Endothelial cell of umbilical vein (primary cell): ENCODE results near the gene KPTN. TPM values are rescaled to one million over a fixed set of nuclear protein-coding genes. Genes with fewer than 3 reads are reported as not detected.

Experiments
- BruUV-seq: library from RNA; stranded (reverse); fragments of 400-500 nt; replicated peaks from 2 replicates; lab custom pipeline; 2021; lab: Mats Ljungman, UMichigan
- CTCF ChIA-PET: fragments of 300-600, 350-600 bp; sonication (Branson Sonifier 250); formaldehyde crosslinking; loops from one replicate; lab custom pipeline; 2021; ENCODE audit warnings: antibody characterized with exemption, inconsistent platforms; lab: Charles Lee
- POLR2A ChIA-PET: fragments of 300-600, 350-600 bp; sonication (Branson Sonifier 250); formaldehyde crosslinking; loops from one replicate; lab custom pipeline; 2021; ENCODE audit warnings: antibody characterized with exemption, inconsistent platforms; lab: Charles Lee
- DNase-seq: peaks from one replicate; pipeline ENCODE4 v3.0.0-alpha.2; 2011; ENCODE audit warnings: low read depth, low spot score
- FAIRE-seq: peaks from 2 replicates; lab custom pipeline; 2011; peaks lifted over from hg19 to GRCh38; lab: Jason Lieb, UNC
- H2AFZ ChIP-seq: 2 replicates; pipeline ENCODE4 v1.6.0; 2012; ENCODE audit warnings: low read depth, low read length, control low read depth, inconsistent platforms
- H3K27ac ChIP-seq: 2 replicates; pipeline ENCODE4 v1.5.1; 2011; ENCODE audit warnings: low read depth, mild to moderate bottlenecking, control low read depth, low read length, moderate library complexity; ENCODE audit not compliant: insufficient read depth
- H3K27me3 ChIP-seq, 2 experiments: 2 replicates each; pipeline versions ENCODE4 v1.6.0 to v1.6.1; 2011; ENCODE audit warnings: low read length in 2 of 2, mixed read lengths in 1 of 2; ENCODE audit not compliant: control insufficient read depth in 2 of 2, insufficient read depth in 2 of 2
- H3K36me3 ChIP-seq, 2 experiments: 2 replicates in 1 of 2; 3 replicates in 1 of 2; pipeline ENCODE4 v1.5.1; 2011; ENCODE audit warnings: low read length in 2 of 2, mild to moderate bottlenecking in 1 of 2, moderate library complexity in 1 of 2; ENCODE audit not compliant: control insufficient read depth in 2 of 2, insufficient read depth in 2 of 2; ENCODE audit errors: extremely low read depth in 1 of 2
- H3K4me1 ChIP-seq: 3 replicates; pipeline ENCODE4 v1.5.1; 2011; ENCODE audit warnings: mild to moderate bottlenecking, low read length; ENCODE audit not compliant: control insufficient read depth, insufficient read depth; ENCODE audit errors: extremely low read depth
- H3K4me2 ChIP-seq: 2 replicates; pipeline ENCODE4 v1.6.1; 2011; ENCODE audit warnings: low read length, control low read depth, mixed read lengths; ENCODE audit not compliant: insufficient read depth
- H3K4me3 ChIP-seq, 3 experiments: fragments of 200-600 bp in 1 of 3; sonication (generic), shearing (Covaris generic) in 1 of 3; replicated peaks in 1 of 3; 2 replicates each; pipeline ENCODE4 v1.5.1; 2011 to 2016; ENCODE audit warnings: control low read depth in 3 of 3, low read length in 3 of 3, mild to moderate bottlenecking in 2 of 3, inconsistent platforms in 1 of 3, low read depth in 1 of 3, moderate library complexity in 1 of 3; ENCODE audit not compliant: insufficient read depth in 1 of 3
- H3K79me2 ChIP-seq: 2 replicates; pipeline ENCODE4 v1.6.0; 2012; ENCODE audit warnings: low read length, inconsistent platforms; ENCODE audit not compliant: control insufficient read depth, insufficient read depth
- H3K9ac ChIP-seq: replicated peaks from 2 replicates; pipeline ENCODE3; 2011; ENCODE audit warnings: low read length, control low read depth; ENCODE audit not compliant: insufficient read depth; ENCODE audit errors: extremely low read depth
- H3K9me1 ChIP-seq: replicated peaks from 3 replicates; pipeline ENCODE4 v1.6.0; 2011; ENCODE audit warnings: mild to moderate bottlenecking, low read length; ENCODE audit not compliant: control insufficient read depth, insufficient read depth; ENCODE audit errors: extremely low read depth
- H3K9me3 ChIP-seq: replicated peaks from 2 replicates; pipeline ENCODE4 v1.5.1; 2012; ENCODE audit warnings: low read length, inconsistent platforms; ENCODE audit not compliant: control insufficient read depth, insufficient read depth
- H4K20me1 ChIP-seq: replicated peaks from 2 replicates; pipeline ENCODE3; 2011; ENCODE audit warnings: mild to moderate bottlenecking, low read length; ENCODE audit not compliant: control insufficient read depth, insufficient read depth; ENCODE audit errors: extremely low read depth
- EZH2 ChIP-seq: IDR thresholded peaks from 2 replicates; pipeline ENCODE4 v1.6.1; 2012; ENCODE audit warnings: borderline replicate concordance, low read depth, mild to moderate bottlenecking, moderate library complexity, low read length, inconsistent platforms; ENCODE audit not compliant: severe bottlenecking
- FOS ChIP-seq: IDR thresholded peaks from 2 replicates; pipeline ENCODE4 v1.6.1; 2011; ENCODE audit warnings: mild to moderate bottlenecking, low read length, moderate library complexity, borderline replicate concordance; ENCODE audit not compliant: insufficient read depth
- GATA2 ChIP-seq: IDR thresholded peaks from 2 replicates; pipeline ENCODE4 v1.7.0; 2011; ENCODE audit warnings: low read depth, mild to moderate bottlenecking, moderate library complexity, mixed read lengths, low read length; ENCODE audit not compliant: insufficient read length, insufficient read depth
- JUN ChIP-seq: IDR thresholded peaks from 2 replicates; pipeline ENCODE4 v1.6.1; 2011; ENCODE audit warnings: borderline replicate concordance, low read depth; ENCODE audit not compliant: insufficient read length, insufficient read depth
- MYC ChIP-seq: IDR thresholded peaks from one replicate; pipeline ENCODE4 v1.6.1; 2011; ENCODE audit warnings: mild to moderate bottlenecking, low read depth, low read length
- POLR2A ChIP-seq: IDR thresholded peaks from 2 replicates; pipeline ENCODE4 v1.6.1; 2012; ENCODE audit warnings: low read depth, mild to moderate bottlenecking, control low read depth, low read length
- POLR2AphosphoS5 ChIP-seq: IDR thresholded peaks from 2 replicates; pipeline ENCODE4 v1.6.1; 2012; ENCODE audit warnings: low read depth, mild to moderate bottlenecking, control low read depth, low read length, moderate library complexity; ENCODE audit not compliant: insufficient read depth
- dilution Hi-C: fragments of 300-500 bp; cut with MboI; formaldehyde crosslinking; loops from one replicate; pipeline ENCODE4 v1.15.0; 2019; ENCODE audit warnings: low sequenced_read_pairs; ENCODE audit not compliant: extremely low pct_ligation_motif_present
- intact Hi-C: fragments of 100-400 bp; cut with micrococcal nuclease; formaldehyde crosslinking; loops from one replicate; pipeline ENCODE4 v1.10.0; 2022
- polyA plus RNA-seq, 4 experiments: library from polyadenylated mRNA; depleted of rRNA in 3 of 4; stranded (reverse) in 3 of 4; unstranded in 1 of 4; fragments of >200 nt; gene quantifications; 2 replicates each; pipeline versions ENCODE4 v1.2.1 to v1.2.3, GENCODE V29; 2011 to 2012; ENCODE audit warnings: missing spikeins in 1 of 4
- total RNA-seq: library from RNA; stranded (reverse); gene quantifications from 2 replicates; pipeline ENCODE4 v1.2.3, GENCODE V29; 2021
- TF ChIP-seq, protein P1 (sequence below): IDR thresholded peaks from 2 replicates; pipeline ENCODE4 v1.6.1; 2011; ENCODE audit not compliant: insufficient read depth, insufficient read length
- TF ChIP-seq, protein P2 (sequence below), 2 donors: IDR thresholded peaks; 1 replicate in 1 of 2; 2 replicates in 1 of 2; pipeline ENCODE4 v1.5.1; 2011; ENCODE audit warnings: low read length in 2 of 2, mild to moderate bottlenecking in 2 of 2, moderate library complexity in 2 of 2, control low read depth in 1 of 2, inconsistent platforms in 1 of 2, low read depth in 1 of 2; ENCODE audit not compliant: insufficient read depth in 1 of 2; ENCODE audit errors: extremely low read depth in 1 of 2

KPTN gene
- total and polyA plus RNA-seq, 2 donors (not counting 3 experiments of a cell fraction or from before 2014, with no cell fraction given), result 14.7 to 15.5 TPM

DNA sequence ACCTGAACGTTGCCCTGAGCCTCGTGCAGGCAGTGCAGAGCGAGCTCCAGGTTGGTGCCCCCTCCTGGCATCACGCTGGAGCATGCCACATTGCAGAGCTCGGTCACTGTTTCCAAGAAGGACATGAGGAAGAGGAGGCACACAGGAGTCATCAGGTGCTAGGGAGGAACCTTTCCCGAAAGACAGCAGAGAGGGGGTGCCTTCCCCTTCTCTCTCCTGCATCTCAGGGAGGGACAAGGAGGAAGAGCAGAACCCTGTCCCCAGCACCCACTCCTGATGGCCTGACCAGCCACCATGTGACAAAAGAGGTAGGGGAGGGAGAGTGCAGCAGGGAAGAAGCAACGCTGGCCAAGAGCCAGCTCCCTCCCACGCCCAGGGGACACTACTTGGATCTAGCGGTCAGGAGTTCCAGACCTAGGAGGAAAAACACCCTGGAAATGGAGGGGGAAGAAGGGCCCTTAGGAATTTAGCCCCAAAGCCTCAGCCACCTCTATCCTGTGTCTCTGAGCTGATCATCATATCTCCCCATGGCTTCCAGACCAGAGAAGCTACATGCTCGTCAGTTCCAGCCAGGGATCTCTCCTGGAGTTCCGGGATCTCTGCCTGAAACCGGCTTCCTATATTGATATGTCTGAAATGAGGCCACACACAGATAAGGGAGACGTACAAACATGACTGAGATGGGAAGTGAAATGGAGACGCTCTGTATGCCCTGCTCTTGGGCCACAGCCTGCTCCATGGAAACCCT is 47.8 kb upstream of the KPTN start:
- CTCF ChIA-PET, result interaction anchor here (1.3 kb wide), 1 partner anchor 16 kb away, joined by 3 read pairs; no protein-coding TSS in a partner anchor
- dilution Hi-C loops (no loop called here), intact Hi-C loops (no loop called here)
- Histone ChIP-seq H3K27ac (no peak overlapping the region), H3K4me3 (no peak overlapping the region), H3K4me2 (no peak overlapping the region), H3K9me3 (no peaks in the 10 kb centered on the region), H3K9ac (no peak overlapping the region), H4K20me1 (no peaks in the 10 kb centered on the region), H3K4me1 (no peaks in the 10 kb centered on the region), H2AFZ (no peak overlapping the region), H3K27me3 (no peaks in the 10 kb centered on the region), H3K79me2 (no peaks in the 10 kb centered on the region), H3K36me3 (no peaks in the 10 kb centered on the region), H3K9me1 (no peaks in the 10 kb centered on the region)
- FAIRE-seq, result no peak
- no peak for TF ChIP-seq EZH2
- TF ChIP-seq JUN, result no peak
- no peak for TF ChIP-seq POLR2AphosphoS5
- TF ChIP-seq, protein P1, sequence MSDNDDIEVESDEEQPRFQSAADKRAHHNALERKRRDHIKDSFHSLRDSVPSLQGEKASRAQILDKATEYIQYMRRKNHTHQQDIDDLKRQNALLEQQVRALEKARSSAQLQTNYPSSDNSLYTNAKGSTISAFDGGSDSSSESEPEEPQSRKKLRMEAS, result no peak
- TF ChIP-seq, protein P2, sequence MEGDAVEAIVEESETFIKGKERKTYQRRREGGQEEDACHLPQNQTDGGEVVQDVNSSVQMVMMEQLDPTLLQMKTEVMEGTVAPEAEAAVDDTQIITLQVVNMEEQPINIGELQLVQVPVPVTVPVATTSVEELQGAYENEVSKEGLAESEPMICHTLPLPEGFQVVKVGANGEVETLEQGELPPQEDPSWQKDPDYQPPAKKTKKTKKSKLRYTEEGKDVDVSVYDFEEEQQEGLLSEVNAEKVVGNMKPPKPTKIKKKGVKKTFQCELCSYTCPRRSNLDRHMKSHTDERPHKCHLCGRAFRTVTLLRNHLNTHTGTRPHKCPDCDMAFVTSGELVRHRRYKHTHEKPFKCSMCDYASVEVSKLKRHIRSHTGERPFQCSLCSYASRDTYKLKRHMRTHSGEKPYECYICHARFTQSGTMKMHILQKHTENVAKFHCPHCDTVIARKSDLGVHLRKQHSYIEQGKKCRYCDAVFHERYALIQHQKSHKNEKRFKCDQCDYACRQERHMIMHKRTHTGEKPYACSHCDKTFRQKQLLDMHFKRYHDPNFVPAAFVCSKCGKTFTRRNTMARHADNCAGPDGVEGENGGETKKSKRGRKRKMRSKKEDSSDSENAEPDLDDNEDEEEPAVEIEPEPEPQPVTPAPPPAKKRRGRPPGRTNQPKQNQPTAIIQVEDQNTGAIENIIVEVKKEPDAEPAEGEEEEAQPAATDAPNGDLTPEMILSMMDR (IDR thresholded peaks at IDR 0.05; ENCODE audit: extremely low read depth in 1 of 2, insufficient read depth in 1 of 2, low read depth in 1 of 2, low read length in 2 of 2), result no peak
- TF ChIP-seq POLR2A, result no peak
- no peak for TF ChIP-seq MYC
- TF ChIP-seq FOS, result no peak
- TF ChIP-seq GATA2, result no peak
- no TSS peak for BruUV-seq
- no peak for DNase-seq
- POLR2A ChIA-PET, result no interaction called here
